KMS-11 (cell line): ENCODE data around the gene IL21R.

Experiments
- H2AFZ ChIP-seq: fragments of 200-600 bp; sonication (generic); 2 replicates; pipeline ENCODE4 v1.6.1; 2016; ENCODE audit warnings: antibody characterized with exemption, mixed run types, low read depth
- H3K27ac ChIP-seq: fragments of 200-600 bp; sonication (generic); 2 replicates; pipeline ENCODE4 v1.6.1; 2016; ENCODE audit warnings: mild to moderate bottlenecking, mixed run types
- H3K27me3 ChIP-seq: fragments of 200-600 bp; sonication (generic); 2 replicates; pipeline ENCODE4 v1.6.1; 2017; ENCODE audit warnings: mild to moderate bottlenecking, low read depth, mixed run types, moderate library complexity; ENCODE audit not compliant: insufficient read depth
- H3K36me3 ChIP-seq: fragments of 200-600 bp; sonication (generic); 2 replicates; pipeline ENCODE4 v1.6.1; 2017; ENCODE audit warnings: mild to moderate bottlenecking, mixed run types; ENCODE audit not compliant: insufficient read depth
- H3K4me1 ChIP-seq: fragments of 200-600 bp; sonication (generic); 2 replicates; pipeline ENCODE4 v1.6.1; 2016; ENCODE audit warnings: mild to moderate bottlenecking, low read depth, mixed run types; ENCODE audit not compliant: poor library complexity, severe bottlenecking
- H3K4me2 ChIP-seq: fragments of 200-600 bp; sonication (generic); 2 replicates; pipeline ENCODE4 v1.7.0; 2016; ENCODE audit warnings: mild to moderate bottlenecking, mixed run types
- H3K4me3 ChIP-seq: fragments of 200-600 bp; sonication (generic); IDR thresholded peaks from 2 replicates; pipeline ENCODE4 v1.6.1; 2017; ENCODE audit warnings: low read depth, low read length, mixed read lengths; ENCODE audit not compliant: insufficient read depth
- H3K79me2 ChIP-seq: fragments of 200-600 bp; sonication (generic); 2 replicates; pipeline ENCODE4 v1.6.1; 2016; ENCODE audit warnings: low read depth, mixed run types; ENCODE audit not compliant: insufficient read depth
- H3K9ac ChIP-seq: fragments of 200-600 bp; sonication (generic); 2 replicates; pipeline ENCODE4 v1.6.1; 2016; ENCODE audit warnings: mild to moderate bottlenecking, mixed run types
- H4K20me1 ChIP-seq: fragments of 200-600 bp; sonication (generic); 2 replicates; pipeline ENCODE4 v1.6.1; 2016; ENCODE audit warnings: mild to moderate bottlenecking, mixed run types; ENCODE audit not compliant: insufficient read depth
- TF ChIP-seq, protein P1 (sequence below): fragments of 200-600 bp; sonication (generic); conservative IDR thresholded peaks from 2 replicates; pipeline ENCODE4 v1.6.1; 2017; ENCODE audit warnings: low read depth, mild to moderate bottlenecking, antibody characterized with exemption, low read length, moderate library complexity, mixed read lengths

Gene IL21R

DNA sequence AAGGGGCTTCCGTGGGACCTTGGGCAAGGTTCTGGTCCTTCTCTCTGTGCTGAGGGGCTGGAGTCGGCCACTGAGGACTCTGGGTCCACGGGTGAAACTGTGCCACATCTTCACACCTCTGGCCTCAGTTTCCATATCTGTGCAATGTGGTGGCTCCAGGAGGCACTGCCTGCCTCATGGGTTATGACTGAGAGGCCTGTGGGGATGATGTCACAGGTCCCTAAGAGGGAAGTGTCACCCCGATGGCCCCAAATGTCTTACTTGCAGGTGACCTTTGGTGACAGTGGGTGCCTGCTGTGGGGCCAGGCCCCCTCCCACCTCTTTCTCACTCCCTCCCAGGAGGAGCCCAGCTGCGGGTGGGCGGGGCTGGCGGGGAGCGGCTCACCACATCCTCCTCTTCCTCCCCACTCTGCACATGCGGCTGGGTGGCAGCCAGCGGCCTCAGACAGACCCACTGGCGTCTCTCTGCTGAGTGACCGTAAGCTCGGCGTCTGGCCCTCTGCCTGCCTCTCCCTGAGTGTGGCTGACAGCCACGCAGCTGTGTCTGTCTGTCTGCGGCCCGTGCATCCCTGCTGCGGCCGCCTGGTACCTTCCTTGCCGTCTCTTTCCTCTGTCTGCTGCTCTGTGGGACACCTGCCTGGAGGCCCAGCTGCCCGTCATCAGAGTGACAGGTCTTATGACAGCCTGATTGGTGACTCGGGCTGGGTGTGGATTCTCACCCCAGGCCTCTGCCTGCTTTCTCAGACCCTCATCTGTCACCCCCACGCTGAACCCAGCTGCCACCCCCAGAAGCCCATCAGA is at the start of gene IL21R:
TSS of gene IL21R (plus strand) at position 407 of the 801 bp plus-strand sequence. CDS start 27,898 bp downstream, outside the sequence.
- peaks cover 27% of the 10 kb centered on the region for H3K79me2 ChIP-seq
- H3K4me3 ChIP-seq, result no peak within 1 kb of the TSS
- no peaks in the 10 kb centered on the region for H3K36me3 ChIP-seq
- peaks cover 53% of the 10 kb centered on the region for H3K4me1 ChIP-seq
- no peaks in the 10 kb centered on the region for H3K27me3 ChIP-seq
- H4K20me1 ChIP-seq, result no peaks in the 10 kb centered on the region
- H2AFZ ChIP-seq, result peak within 1 kb of the TSS; percentile 54
- H3K4me2 ChIP-seq, result peak within 1 kb of the TSS; percentile 92
- H3K27ac ChIP-seq, result peak within 1 kb of the TSS; percentile 82
- TF ChIP-seq, protein P1, sequence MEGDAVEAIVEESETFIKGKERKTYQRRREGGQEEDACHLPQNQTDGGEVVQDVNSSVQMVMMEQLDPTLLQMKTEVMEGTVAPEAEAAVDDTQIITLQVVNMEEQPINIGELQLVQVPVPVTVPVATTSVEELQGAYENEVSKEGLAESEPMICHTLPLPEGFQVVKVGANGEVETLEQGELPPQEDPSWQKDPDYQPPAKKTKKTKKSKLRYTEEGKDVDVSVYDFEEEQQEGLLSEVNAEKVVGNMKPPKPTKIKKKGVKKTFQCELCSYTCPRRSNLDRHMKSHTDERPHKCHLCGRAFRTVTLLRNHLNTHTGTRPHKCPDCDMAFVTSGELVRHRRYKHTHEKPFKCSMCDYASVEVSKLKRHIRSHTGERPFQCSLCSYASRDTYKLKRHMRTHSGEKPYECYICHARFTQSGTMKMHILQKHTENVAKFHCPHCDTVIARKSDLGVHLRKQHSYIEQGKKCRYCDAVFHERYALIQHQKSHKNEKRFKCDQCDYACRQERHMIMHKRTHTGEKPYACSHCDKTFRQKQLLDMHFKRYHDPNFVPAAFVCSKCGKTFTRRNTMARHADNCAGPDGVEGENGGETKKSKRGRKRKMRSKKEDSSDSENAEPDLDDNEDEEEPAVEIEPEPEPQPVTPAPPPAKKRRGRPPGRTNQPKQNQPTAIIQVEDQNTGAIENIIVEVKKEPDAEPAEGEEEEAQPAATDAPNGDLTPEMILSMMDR, result no peak
- peak within 1 kb of the TSS; percentile 88 for H3K9ac ChIP-seq

DNA sequence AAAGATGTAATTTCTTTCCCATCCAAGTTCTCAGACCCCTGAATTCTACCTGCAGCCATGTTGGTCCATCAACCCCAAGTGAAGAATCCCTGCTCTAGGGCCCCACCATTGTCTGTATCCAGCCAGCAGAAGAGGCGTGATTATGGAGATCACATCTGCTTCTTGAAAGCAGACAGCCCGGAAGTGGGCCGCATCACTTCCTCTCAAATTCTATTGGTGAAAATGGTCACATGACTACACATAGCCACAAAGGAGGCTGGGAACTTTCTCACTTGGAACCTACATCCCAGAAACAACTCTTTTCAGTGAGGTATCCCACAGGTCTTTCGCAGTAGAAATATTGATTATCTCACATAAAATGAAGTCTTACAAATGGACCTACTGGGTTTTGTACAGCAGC is 48.1 kb upstream of the IL21R start:
- Histone ChIP-seq H3K36me3 (no peaks in the 10 kb centered on the region), H3K4me1 (no peaks in the 10 kb centered on the region), H3K4me2 (no peak overlapping the region), H4K20me1 (no peaks in the 10 kb centered on the region), H3K79me2 (no peaks in the 10 kb centered on the region), H2AFZ (no peak overlapping the region), H3K27me3 (no peaks in the 10 kb centered on the region), H3K9ac (no peak overlapping the region), H3K27ac (no peak overlapping the region), H3K4me3 (no peak overlapping the region)
- TF ChIP-seq, protein P1, result no peak

DNA sequence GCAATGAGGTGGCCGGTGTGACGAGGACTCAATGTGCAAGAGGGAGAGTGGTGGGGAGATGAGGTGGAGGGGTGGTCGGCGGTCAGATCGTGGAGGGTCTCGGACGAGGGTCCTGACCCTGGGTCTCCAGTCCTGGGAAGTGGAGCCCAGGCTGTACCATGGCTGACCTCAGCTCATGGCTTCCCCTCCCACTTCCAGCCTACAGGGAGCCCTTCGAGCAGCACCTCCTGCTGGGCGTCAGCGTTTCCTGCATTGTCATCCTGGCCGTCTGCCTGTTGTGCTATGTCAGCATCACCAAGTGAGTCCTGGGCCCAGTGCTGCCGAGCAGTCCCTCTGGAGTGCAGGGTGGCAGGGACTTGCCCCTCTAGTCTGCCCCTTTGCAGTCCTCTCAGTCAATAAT is 46.4 kb upstream of the IL21R start:
- Histone ChIP-seq H3K79me2 (no peaks in the 10 kb centered on the region), H3K27me3 (no peaks in the 10 kb centered on the region), H3K27ac (no peak overlapping the region), H3K36me3 (no peaks in the 10 kb centered on the region), H3K4me1 (no peaks in the 10 kb centered on the region), H3K9ac (no peak overlapping the region), H3K4me3 (no peak overlapping the region), H3K4me2 (no peak overlapping the region), H2AFZ (no peak overlapping the region), H4K20me1 (no peaks in the 10 kb centered on the region)
- TF ChIP-seq, protein P1, result no peak; the same call in 1 of the 2 replicates

DNA sequence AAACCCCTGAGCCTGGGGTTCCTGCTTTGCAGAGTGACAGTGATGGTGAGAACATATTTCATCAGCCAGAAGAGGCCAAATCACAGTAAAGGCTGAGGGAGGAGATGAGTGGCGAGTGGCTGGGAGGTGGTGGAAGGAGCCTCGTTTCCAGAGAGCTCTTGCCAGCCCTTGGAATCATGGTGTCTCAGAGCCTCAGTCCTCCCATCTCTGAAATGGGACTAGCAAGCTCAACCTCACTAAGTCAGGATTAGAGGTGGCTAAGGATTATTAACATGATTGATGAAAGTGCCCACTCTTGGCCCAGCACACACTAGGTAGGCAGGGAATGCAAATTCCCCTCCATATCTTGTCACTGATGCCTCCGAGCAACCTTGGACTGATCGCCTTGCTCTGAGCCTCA is 45.2 kb upstream of the IL21R start:
- no peaks in the 10 kb centered on the region for H3K4me1 ChIP-seq
- H3K36me3 ChIP-seq, result no peaks in the 10 kb centered on the region
- no peak overlapping the region for H3K4me2 ChIP-seq
- H3K27ac ChIP-seq, result no peak overlapping the region
- no peak overlapping the region for H3K9ac ChIP-seq
- no peak overlapping the region for H2AFZ ChIP-seq
- TF ChIP-seq, protein P1, result no peak
- H3K79me2 ChIP-seq, result no peaks in the 10 kb centered on the region
- H3K27me3 ChIP-seq, result no peaks in the 10 kb centered on the region
- H3K4me3 ChIP-seq, result no peak overlapping the region
- H4K20me1 ChIP-seq, result no peaks in the 10 kb centered on the region
